Dendritic cell treated with granulocyte-macrophage colony-stimulating factor and Interleukin-4, amounts not matched to agents 40 ng/mL and 50 ng/mL, for 4 days (primary cell): Measurements from ENCODE around the gene GRIN1.

ENCODE experiments used
- H3K27ac Mint-ChIP-seq: one replicate; pipeline ENCODE4 v1.8.0; 2022; ENCODE audit warnings: mild to moderate bottlenecking, mixed read lengths
- H3K27me3 Mint-ChIP-seq: one replicate; pipeline ENCODE4 v1.8.0; 2022; ENCODE audit warnings: mild to moderate bottlenecking, mixed read lengths
- H3K36me3 Mint-ChIP-seq: one replicate; pipeline ENCODE4 v1.8.0; 2022; ENCODE audit warnings: low read depth, mixed read lengths
- H3K4me1 Mint-ChIP-seq: one replicate; pipeline ENCODE4 v1.8.0; 2022; ENCODE audit warnings: low read depth, mixed read lengths
- H3K4me3 Mint-ChIP-seq: one replicate; pipeline ENCODE4 v1.8.0; 2022; ENCODE audit warnings: mild to moderate bottlenecking, moderate library complexity, mixed read lengths
- H3K9me3 Mint-ChIP-seq: one replicate; pipeline ENCODE4 v1.8.0; 2022; ENCODE audit warnings: mixed read lengths
- intact Hi-C: fragments of 100-400 bp; cut with micrococcal nuclease; formaldehyde crosslinking; loops from one replicate; pipeline ENCODE4 v1.15.0; 2022

The GRIN1 gene

GRCh38 chr9:137166380-137167229 is 27.7 kb downstream of the GRIN1 start:
- no peaks in the 10 kb centered on the region for H3K9me3 Mint-ChIP-seq
- peaks cover 8% of the 10 kb centered on the region for H3K4me1 Mint-ChIP-seq
- H3K36me3 Mint-ChIP-seq: no peaks in the 10 kb centered on the region
- no peak overlapping the region for H3K4me3 Mint-ChIP-seq
- H3K27ac Mint-ChIP-seq: no peak overlapping the region
- H3K27me3 Mint-ChIP-seq: peaks cover 86% of the 10 kb centered on the region
- intact Hi-C loops: no loop called here

GRCh38 chr9:137167277-137167746 is 28.4 kb downstream of the GRIN1 start:
- peaks cover 8% of the 10 kb centered on the region for H3K4me1 Mint-ChIP-seq
- intact Hi-C loops: no loop called here
- H3K9me3 Mint-ChIP-seq: no peaks in the 10 kb centered on the region
- H3K27ac Mint-ChIP-seq: no peak overlapping the region
- no peak overlapping the region for H3K4me3 Mint-ChIP-seq
- peaks cover 90% of the 10 kb centered on the region for H3K27me3 Mint-ChIP-seq
- H3K36me3 Mint-ChIP-seq: no peaks in the 10 kb centered on the region

- no peak overlapping the region for H3K4me3 Mint-ChIP-seq
- H3K9me3 Mint-ChIP-seq: no peaks in the 10 kb centered on the region
- no peaks in the 10 kb centered on the region for H3K36me3 Mint-ChIP-seq
- peaks cover 8% of the 10 kb centered on the region for H3K4me1 Mint-ChIP-seq
- H3K27ac Mint-ChIP-seq: no peak overlapping the region
- intact Hi-C loops: no loop called here
- H3K27me3 Mint-ChIP-seq: peaks cover 90% of the 10 kb centered on the region
These were observed 29.0 kb downstream of the GRIN1 start for GRCh38 chr9:137167747-137168572.

GRCh38 chr9:137168573-137168903 is 29.6 kb downstream of the GRIN1 start:
- peaks cover 8% of the 10 kb centered on the region for H3K4me1 Mint-ChIP-seq
- no peaks in the 10 kb centered on the region for H3K9me3 Mint-ChIP-seq
- H3K27me3 Mint-ChIP-seq: peaks cover 90% of the 10 kb centered on the region
- no peak overlapping the region for H3K4me3 Mint-ChIP-seq
- no peak overlapping the region for H3K27ac Mint-ChIP-seq
- intact Hi-C loops: no loop called here
- H3K36me3 Mint-ChIP-seq: no peaks in the 10 kb centered on the region

GRCh38 chr9:137168904-137169856 is 30.2 kb downstream of the GRIN1 start:
- H3K4me1 Mint-ChIP-seq: peaks cover 8% of the 10 kb centered on the region
- H3K36me3 Mint-ChIP-seq: no peaks in the 10 kb centered on the region
- H3K27me3 Mint-ChIP-seq: peaks cover 88% of the 10 kb centered on the region
- no peak overlapping the region for H3K4me3 Mint-ChIP-seq
- no peak overlapping the region for H3K27ac Mint-ChIP-seq
- intact Hi-C loops: no loop called here
- H3K9me3 Mint-ChIP-seq: no peaks in the 10 kb centered on the region

GRCh38 chr9:137169896-137170358 is 31.0 kb downstream of the GRIN1 start, which contains the start of gene LRRC26:
TSS of gene LRRC26 (minus strand) at chr9:137170051. CDS start at chr9:137169943, 108 bp downstream.
- no peaks in the 10 kb centered on the region for H3K9me3 Mint-ChIP-seq
- intact Hi-C loops: loop anchor here (10.0 kb wide), 1 partner anchor 45 kb away; no protein-coding TSS in a partner anchor
- no peaks in the 10 kb centered on the region for H3K36me3 Mint-ChIP-seq
- H3K4me3 Mint-ChIP-seq: no peak within 1 kb of the TSS
- H3K4me1 Mint-ChIP-seq: peaks cover 8% of the 10 kb centered on the region
- H3K27ac Mint-ChIP-seq: no peak within 1 kb of the TSS
- H3K27me3 Mint-ChIP-seq: peaks cover 81% of the 10 kb centered on the region

GRCh38 chr9:137170486-137171148 is 31.7 kb downstream of the GRIN1 start:
- intact Hi-C loops: loop anchor here (10.0 kb wide), 1 partner anchor 46 kb away; no protein-coding TSS in a partner anchor
- H3K4me3 Mint-ChIP-seq: no peak overlapping the region
- no peaks in the 10 kb centered on the region for H3K36me3 Mint-ChIP-seq
- H3K27ac Mint-ChIP-seq: no peak overlapping the region
- no peaks in the 10 kb centered on the region for H3K9me3 Mint-ChIP-seq
- peaks cover 8% of the 10 kb centered on the region for H3K4me1 Mint-ChIP-seq
- H3K27me3 Mint-ChIP-seq: peaks cover 74% of the 10 kb centered on the region

GRCh38 chr9:137171149-137171900 is 32.4 kb downstream of the GRIN1 start:
- H3K36me3 Mint-ChIP-seq: no peaks in the 10 kb centered on the region
- H3K9me3 Mint-ChIP-seq: no peaks in the 10 kb centered on the region
- no peak overlapping the region for H3K4me3 Mint-ChIP-seq
- intact Hi-C loops: loop anchor here (10.0 kb wide), 1 partner anchor 47 kb away; no protein-coding TSS in a partner anchor
- H3K4me1 Mint-ChIP-seq: peaks cover 8% of the 10 kb centered on the region
- peaks cover 69% of the 10 kb centered on the region for H3K27me3 Mint-ChIP-seq
- H3K27ac Mint-ChIP-seq: no peak overlapping the region

- H3K27ac Mint-ChIP-seq: no peak overlapping the region
- H3K9me3 Mint-ChIP-seq: no peaks in the 10 kb centered on the region
- H3K4me3 Mint-ChIP-seq: no peak overlapping the region
- H3K36me3 Mint-ChIP-seq: peaks cover 13% of the 10 kb centered on the region
- H3K4me1 Mint-ChIP-seq: peaks cover 8% of the 10 kb centered on the region
- peaks cover 53% of the 10 kb centered on the region for H3K27me3 Mint-ChIP-seq
- intact Hi-C loops: loop anchor here (10.0 kb wide), 1 partner anchor 48 kb away; no protein-coding TSS in a partner anchor
These were observed 34.2 kb downstream of the GRIN1 start for GRCh38 chr9:137172901-137173795.

GRCh38 chr9:137173796-137174664 is 35.1 kb downstream of the GRIN1 start:
- Mint-ChIP-seq H3K36me3 (peaks cover 22% of the 10 kb centered on the region), H3K4me3 (no peak overlapping the region), H3K27ac (no peak overlapping the region), H3K4me1 (peaks cover 8% of the 10 kb centered on the region), H3K9me3 (no peaks in the 10 kb centered on the region), H3K27me3 (peaks cover 45% of the 10 kb centered on the region)
- intact Hi-C loops: loop anchor here (10.0 kb wide), 1 partner anchor 49 kb away; no protein-coding TSS in a partner anchor
